ENCODE data around the gene SBNO2.

Gene SBNO2

DNA sequence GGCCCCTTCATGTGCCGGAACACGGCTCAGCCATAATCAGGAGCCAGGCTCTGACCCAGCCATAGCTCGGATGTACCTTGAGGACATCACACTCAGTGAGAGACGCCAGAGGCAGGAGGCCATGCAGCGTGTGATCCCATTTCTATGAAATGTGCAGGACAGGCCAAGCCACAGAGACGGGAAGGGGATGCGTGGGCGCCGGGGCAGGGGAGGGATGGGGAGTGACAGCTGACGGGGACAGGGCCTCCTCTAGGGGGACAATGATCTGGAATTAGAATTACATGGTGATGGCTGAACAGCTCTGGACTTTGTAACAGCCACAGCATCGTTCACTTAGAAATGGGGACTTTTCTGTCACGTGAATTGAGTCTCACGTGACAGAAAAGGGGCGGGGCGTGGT lies 34.9 kb downstream of the SBNO2 start (continued):
- TF ChIP-seq, protein P1, sequence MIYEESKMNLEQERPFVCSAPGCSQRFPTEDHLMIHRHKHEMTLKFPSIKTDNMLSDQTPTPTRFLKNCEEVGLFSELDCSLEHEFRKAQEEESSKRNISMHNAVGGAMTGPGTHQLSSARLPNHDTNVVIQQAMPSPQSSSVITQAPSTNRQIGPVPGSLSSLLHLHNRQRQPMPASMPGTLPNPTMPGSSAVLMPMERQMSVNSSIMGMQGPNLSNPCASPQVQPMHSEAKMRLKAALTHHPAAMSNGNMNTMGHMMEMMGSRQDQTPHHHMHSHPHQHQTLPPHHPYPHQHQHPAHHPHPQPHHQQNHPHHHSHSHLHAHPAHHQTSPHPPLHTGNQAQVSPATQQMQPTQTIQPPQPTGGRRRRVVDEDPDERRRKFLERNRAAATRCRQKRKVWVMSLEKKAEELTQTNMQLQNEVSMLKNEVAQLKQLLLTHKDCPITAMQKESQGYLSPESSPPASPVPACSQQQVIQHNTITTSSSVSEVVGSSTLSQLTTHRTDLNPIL (CRISPR knock-in tag; IDR thresholded peaks at IDR 0.05; ENCODE audit: low read depth) = no peak

DNA sequence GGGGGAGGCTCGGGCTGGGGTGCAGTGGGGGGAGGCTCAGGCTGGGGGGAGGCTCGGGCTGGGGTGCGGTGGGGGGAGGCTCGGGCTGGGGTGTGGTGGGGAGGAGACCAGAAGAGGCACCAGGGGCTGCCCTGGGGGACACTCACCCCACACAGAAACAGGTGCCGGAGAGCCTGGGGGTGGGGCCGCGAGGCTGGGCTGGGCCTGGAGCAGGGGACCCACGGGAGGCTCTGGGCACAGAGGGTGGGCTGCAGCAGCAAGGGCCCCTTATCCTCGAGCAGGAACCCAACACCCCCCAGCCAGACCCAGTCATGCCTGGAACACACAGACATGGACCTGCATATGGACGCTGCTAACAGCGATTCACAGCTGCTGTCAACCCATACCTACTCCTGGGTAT lies 35.9 kb downstream of the SBNO2 start:
- TF ChIP-seq ZFP30 (CRISPR knock-in tag; IDR thresholded peaks at IDR 0.05) (no peak), OSR1 (CRISPR knock-in tag; IDR thresholded peaks at IDR 0.05) (no peak), ISL1 (CRISPR knock-in tag; IDR thresholded peaks at IDR 0.05) (no peak)
- no peak for ATAC-seq

DNA sequence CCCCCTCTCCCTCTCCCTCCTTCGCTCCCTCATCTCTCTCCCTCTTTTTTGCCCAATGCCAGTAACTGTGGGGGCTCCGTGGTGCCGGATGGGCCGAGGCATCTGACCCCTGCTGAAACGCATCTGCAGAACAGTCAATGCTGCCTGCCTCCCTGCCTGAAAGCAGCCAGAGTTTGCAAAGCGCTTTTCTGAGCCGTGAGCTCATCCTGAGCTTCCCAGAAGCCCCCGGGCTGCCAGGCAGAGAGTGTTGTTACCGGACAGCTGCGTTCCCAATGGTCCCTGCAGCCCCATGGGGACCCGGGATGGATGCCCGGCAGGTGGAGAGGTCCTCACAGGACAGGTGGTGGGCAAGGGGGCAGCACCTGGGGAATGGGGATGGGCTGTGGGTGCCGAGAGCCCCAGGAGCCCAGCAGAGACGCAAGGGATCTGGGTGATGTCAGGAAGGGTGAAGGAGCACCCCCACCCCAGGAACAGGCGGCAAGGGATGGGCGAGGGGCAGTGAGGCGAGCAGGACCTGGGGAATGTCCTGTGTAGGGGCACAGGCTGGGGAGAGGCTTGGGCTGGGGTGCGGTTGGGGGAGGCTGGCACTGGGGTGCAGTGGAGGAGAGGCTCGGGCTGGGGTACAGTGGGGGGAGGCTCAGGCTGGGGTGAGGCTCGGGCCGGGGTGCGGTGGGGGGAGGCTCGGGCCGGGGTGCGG lies 37.3 kb downstream of the SBNO2 start:
- ATAC-seq = no peak
- TF ChIP-seq ZFP3 (CRISPR knock-in tag; IDR thresholded peaks at IDR 0.05) (no peak), ESRRG (CRISPR knock-in tag; IDR thresholded peaks at IDR 0.05) (no peak), PPARA (CRISPR knock-in tag; IDR thresholded peaks at IDR 0.05; ENCODE audit: borderline replicate concordance) (no peak), ZNF70 (CRISPR knock-in tag; IDR thresholded peaks at IDR 0.05) (no peak), RARB (CRISPR knock-in tag; IDR thresholded peaks at IDR 0.05) (no peak), OSR1 (CRISPR knock-in tag; IDR thresholded peaks at IDR 0.05) (no peak)
- TF ChIP-seq, protein P2, sequence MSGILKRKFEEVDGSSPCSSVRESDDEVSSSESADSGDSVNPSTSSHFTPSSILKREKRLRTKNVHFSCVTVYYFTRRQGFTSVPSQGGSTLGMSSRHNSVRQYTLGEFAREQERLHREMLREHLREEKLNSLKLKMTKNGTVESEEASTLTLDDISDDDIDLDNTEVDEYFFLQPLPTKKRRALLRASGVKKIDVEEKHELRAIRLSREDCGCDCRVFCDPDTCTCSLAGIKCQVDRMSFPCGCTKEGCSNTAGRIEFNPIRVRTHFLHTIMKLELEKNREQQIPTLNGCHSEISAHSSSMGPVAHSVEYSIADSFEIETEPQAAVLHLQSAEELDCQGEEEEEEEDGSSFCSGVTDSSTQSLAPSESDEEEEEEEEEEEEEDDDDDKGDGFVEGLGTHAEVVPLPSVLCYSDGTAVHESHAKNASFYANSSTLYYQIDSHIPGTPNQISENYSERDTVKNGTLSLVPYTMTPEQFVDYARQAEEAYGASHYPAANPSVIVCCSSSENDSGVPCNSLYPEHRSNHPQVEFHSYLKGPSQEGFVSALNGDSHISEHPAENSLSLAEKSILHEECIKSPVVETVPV (CRISPR knock-in tag; IDR thresholded peaks at IDR 0.05) = no peak
- TF ChIP-seq, protein P3, sequence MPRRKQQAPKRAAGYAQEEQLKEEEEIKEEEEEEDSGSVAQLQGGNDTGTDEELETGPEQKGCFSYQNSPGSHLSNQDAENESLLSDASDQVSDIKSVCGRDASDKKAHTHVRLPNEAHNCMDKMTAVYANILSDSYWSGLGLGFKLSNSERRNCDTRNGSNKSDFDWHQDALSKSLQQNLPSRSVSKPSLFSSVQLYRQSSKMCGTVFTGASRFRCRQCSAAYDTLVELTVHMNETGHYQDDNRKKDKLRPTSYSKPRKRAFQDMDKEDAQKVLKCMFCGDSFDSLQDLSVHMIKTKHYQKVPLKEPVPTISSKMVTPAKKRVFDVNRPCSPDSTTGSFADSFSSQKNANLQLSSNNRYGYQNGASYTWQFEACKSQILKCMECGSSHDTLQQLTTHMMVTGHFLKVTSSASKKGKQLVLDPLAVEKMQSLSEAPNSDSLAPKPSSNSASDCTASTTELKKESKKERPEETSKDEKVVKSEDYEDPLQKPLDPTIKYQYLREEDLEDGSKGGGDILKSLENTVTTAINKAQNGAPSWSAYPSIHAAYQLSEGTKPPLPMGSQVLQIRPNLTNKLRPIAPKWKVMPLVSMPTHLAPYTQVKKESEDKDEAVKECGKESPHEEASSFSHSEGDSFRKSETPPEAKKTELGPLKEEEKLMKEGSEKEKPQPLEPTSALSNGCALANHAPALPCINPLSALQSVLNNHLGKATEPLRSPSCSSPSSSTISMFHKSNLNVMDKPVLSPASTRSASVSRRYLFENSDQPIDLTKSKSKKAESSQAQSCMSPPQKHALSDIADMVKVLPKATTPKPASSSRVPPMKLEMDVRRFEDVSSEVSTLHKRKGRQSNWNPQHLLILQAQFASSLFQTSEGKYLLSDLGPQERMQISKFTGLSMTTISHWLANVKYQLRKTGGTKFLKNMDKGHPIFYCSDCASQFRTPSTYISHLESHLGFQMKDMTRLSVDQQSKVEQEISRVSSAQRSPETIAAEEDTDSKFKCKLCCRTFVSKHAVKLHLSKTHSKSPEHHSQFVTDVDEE (CRISPR knock-in tag; IDR thresholded peaks at IDR 0.05) = no peak

DNA sequence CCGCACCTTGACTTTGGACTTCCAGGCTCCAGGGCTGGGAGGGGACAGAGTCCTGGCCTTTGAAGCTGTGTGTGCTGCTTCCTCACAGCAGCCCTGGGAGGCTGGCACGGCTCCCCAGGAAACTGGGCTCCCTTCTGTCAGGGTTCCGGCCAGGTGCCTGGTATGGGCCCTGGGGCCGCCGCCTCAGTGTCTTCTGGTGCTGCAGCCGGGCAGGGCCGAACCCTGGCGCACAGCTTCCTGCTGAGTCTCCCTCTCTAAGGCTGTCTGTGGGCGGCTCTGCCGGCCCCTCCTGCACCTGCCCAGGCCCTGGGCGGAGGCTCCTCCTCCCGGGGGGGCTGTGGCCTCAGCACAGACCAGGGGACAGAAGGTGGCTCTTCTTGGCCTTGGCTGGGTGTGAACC lies 37.9 kb downstream of the SBNO2 start:
- no peak for TF ChIP-seq ISL1 (CRISPR knock-in tag; IDR thresholded peaks at IDR 0.05)
- no peak for TF ChIP-seq RARB (CRISPR knock-in tag; IDR thresholded peaks at IDR 0.05)
- TF ChIP-seq ARNTL (CRISPR knock-in tag; IDR thresholded peaks at IDR 0.05; ENCODE audit: borderline replicate concordance, low read depth) = no peak
- TF ChIP-seq ZNF565 (CRISPR knock-in tag; conservative IDR thresholded peaks at IDR 0.05; ENCODE audit: low read depth) = no peak
- TF ChIP-seq ZFP3 (CRISPR knock-in tag; IDR thresholded peaks at IDR 0.05) = no peak
- no peak for TF ChIP-seq ZFP30 (CRISPR knock-in tag; IDR thresholded peaks at IDR 0.05)
- TF ChIP-seq ZNF70 (CRISPR knock-in tag; IDR thresholded peaks at IDR 0.05) = no peak
- TF ChIP-seq, protein P4, sequence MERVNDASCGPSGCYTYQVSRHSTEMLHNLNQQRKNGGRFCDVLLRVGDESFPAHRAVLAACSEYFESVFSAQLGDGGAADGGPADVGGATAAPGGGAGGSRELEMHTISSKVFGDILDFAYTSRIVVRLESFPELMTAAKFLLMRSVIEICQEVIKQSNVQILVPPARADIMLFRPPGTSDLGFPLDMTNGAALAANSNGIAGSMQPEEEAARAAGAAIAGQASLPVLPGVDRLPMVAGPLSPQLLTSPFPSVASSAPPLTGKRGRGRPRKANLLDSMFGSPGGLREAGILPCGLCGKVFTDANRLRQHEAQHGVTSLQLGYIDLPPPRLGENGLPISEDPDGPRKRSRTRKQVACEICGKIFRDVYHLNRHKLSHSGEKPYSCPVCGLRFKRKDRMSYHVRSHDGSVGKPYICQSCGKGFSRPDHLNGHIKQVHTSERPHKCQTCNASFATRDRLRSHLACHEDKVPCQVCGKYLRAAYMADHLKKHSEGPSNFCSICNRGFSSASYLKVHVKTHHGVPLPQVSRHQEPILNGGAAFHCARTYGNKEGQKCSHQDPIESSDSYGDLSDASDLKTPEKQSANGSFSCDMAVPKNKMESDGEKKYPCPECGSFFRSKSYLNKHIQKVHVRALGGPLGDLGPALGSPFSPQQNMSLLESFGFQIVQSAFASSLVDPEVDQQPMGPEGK (CRISPR knock-in tag; IDR thresholded peaks at IDR 0.05; ENCODE audit: borderline replicate concordance) = no peak
- no peak for TF ChIP-seq TCF4 (CRISPR knock-in tag; IDR thresholded peaks at IDR 0.05; ENCODE audit: borderline replicate concordance)
- TF ChIP-seq ZNF8 (CRISPR knock-in tag; IDR thresholded peaks at IDR 0.05) = no peak
- TF ChIP-seq TOX (CRISPR knock-in tag; IDR thresholded peaks at IDR 0.05; ENCODE audit: borderline replicate concordance) = no peak
- TF ChIP-seq, protein P2 (CRISPR knock-in tag; IDR thresholded peaks at IDR 0.05) = no peak
- TF ChIP-seq GLIS3 (CRISPR knock-in tag; IDR thresholded peaks at IDR 0.05) = no peak
- TF ChIP-seq, protein P1 (CRISPR knock-in tag; IDR thresholded peaks at IDR 0.05; ENCODE audit: low read depth) = no peak
- TF ChIP-seq BACH2 (CRISPR knock-in tag; IDR thresholded peaks at IDR 0.05; ENCODE audit: borderline replicate concordance) = no peak
- TF ChIP-seq, protein P5, sequence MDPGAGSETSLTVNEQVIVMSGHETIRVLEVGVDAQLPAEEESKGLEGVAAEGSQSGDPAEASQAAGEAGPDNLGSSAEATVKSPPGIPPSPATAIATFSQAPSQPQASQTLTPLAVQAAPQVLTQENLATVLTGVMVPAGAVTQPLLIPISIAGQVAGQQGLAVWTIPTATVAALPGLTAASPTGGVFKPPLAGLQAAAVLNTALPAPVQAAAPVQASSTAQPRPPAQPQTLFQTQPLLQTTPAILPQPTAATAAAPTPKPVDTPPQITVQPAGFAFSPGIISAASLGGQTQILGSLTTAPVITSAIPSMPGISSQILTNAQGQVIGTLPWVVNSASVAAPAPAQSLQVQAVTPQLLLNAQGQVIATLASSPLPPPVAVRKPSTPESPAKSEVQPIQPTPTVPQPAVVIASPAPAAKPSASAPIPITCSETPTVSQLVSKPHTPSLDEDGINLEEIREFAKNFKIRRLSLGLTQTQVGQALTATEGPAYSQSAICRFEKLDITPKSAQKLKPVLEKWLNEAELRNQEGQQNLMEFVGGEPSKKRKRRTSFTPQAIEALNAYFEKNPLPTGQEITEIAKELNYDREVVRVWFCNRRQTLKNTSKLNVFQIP (CRISPR knock-in tag; IDR thresholded peaks at IDR 0.05; ENCODE audit: borderline replicate concordance, low read depth) = no peak
- no peak for ATAC-seq
